Measurements from ENCODE around the gene ABCA10. TPM values are rescaled to one million over a fixed set of nuclear protein-coding genes. Genes with fewer than 3 reads are reported as not detected.

ABCA10 gene
- total RNA-seq, 1 experiment from 2014 or later: 6.9 TPM

GRCh38 chr17:69105907-69106730 lies 122.5 kb downstream of the ABCA10 start:
- DNase-seq (ENCODE audit: extremely low read depth, low read depth): no peak

GRCh38 chr17:69103557-69104233 lies 124.9 kb downstream of the ABCA10 start:
- no peak for DNase-seq (ENCODE audit: extremely low read depth, low read depth)

- no peak for DNase-seq (ENCODE audit: extremely low read depth, low read depth)
Measured at GRCh38 chr17:69098625-69099024, 130.0 kb downstream of the ABCA10 start.

Small RNA genes within 50 kb of the gene (small RNA-seq; reads per million reads assigned to genes)
- gene MIR4524B: 0 reads per million in 2 experiments

Other genes starting within 250 kb of the ABCA10 start
- 0.02 TPM in 1 of 2 replicates, not detected in the other for gene ABCA9, start 167.9 kb downstream of the ABCA10 start, total RNA-seq (2014; rRNA removed; shearing (Covaris generic))
- gene ABCA6, start 86.9 kb downstream of the ABCA10 start, total RNA-seq (2014; rRNA removed; shearing (Covaris generic)): 0.30 and 0.63 TPM in 2 replicates
- 6.2 and 12.4 TPM in 2 replicates for gene ABCA5, start 98.3 kb upstream of the ABCA10 start, total RNA-seq (2014; rRNA removed; shearing (Covaris generic))
- 16.0 and 16.4 TPM in 2 replicates for gene MAP2K6, start 185.9 kb upstream of the ABCA10 start, total RNA-seq (2014; rRNA removed; shearing (Covaris generic))